NCI-H460 (cell line): ENCODE data around the gene NOD1. TPM values are rescaled to one million over a fixed set of nuclear protein-coding genes. Genes with fewer than 3 reads are reported as not detected.

ENCODE experiments used
- DNase-seq: peaks from one replicate; pipeline ENCODE4 v3.0.0-alpha.2; 2016; ENCODE audit warnings: low read depth; ENCODE audit errors: extremely low read depth
- total RNA-seq: library from RNA; depleted of rRNA; stranded (reverse); fragments of >200 nt; shearing (Covaris generic); gene quantifications from 2 replicates; pipeline ENCODE4 v1.2.3, GENCODE V29; 2014; rRNA removed

The NOD1 gene
- total RNA-seq, 1 experiment from 2014 or later = 7.7 TPM

DNA sequence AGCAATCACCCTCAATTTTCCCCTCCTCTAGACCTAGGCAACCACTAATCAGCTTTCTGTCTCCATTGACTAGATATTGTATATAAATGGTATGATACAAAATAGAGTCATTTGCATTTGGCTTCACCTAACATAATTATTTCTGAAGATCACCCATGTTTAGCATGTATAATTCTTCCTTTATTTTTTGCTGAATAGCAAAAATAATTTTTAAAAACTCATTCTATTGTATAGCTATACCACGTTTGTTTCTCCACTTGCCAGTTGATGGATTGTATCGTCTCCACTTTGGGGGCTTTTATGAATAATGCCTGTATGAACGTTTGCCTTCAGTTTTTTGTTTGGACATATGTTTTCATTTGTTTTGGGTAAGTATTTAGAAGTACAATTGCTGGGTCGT, 98.8 kb downstream of the NOD1 start:
- DNase-seq = no peak

DNA sequence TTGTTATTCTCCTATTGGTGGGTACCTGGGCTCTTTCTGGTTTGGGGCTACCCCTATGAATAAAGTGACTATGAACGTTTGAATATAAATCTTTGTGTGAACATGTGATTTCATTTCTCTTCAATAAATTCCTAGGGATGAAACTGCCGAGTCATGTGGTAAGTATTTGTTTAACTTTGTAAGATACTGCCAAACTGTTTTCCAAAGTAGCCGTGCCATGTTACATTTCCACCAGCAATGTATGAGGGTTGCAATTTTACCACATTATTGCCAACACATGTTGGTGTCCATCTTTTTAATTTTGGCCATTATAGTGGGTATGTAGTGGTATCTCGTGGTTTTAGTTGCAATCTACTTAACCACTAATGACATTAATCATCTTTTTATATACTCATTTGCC, 99.5 kb downstream of the NOD1 start:
- DNase-seq = no peak

DNA sequence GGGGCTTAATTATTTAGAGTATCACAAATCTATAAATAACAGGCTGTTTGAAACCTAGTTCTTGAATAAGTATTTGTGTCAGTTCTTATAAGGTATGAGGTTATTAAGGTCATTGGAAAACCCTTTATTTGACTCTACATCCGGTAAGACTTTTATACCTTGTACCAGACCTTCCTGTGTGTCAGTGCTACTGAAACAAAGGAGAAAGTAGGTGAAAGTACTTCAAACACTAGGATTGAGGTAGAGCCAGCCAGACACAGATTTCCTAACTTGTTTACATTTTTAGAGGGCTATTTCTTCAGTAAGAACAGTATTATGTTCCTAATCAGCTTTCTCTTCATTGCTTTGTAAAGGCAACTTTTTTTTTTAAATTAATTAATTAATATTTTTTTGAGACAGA, 100.3 kb downstream of the NOD1 start:
- DNase-seq = no peak

Other genes with a start within 250 kb of the NOD1 start
- gene ZNRF2, start 194.2 kb downstream of the NOD1 start, total RNA-seq = 11.3 and 13.6 TPM in 2 replicates
- 93.6 and 98.2 TPM in 2 replicates for gene GGCT, start 26.0 kb upstream of the NOD1 start, total RNA-seq
- gene GARS1, start 116.1 kb upstream of the NOD1 start, total RNA-seq = 477 and 493 TPM in 2 replicates
- not detected in 2 replicates for gene CRHR2, start 203.7 kb upstream of the NOD1 start, total RNA-seq